ENCODE results near the gene FTL.

FTL gene

GRCh38 chr19:48950830-48951519 is 14.1 kb upstream of the FTL start:
- DNase-seq (ENCODE audit: low spot score) = no peak
- WGBS, 2 donors (ENCODE audit: extremely low coverage in 2 of 2, insufficient read length in 2 of 2, insufficient replicate concordance in 1 of 2) = no CpG with 5 or more reads among the region's 9 CpGs

GRCh38 chr19:48953141-48953540 is 12.0 kb upstream of the FTL start:
- Histone ChIP-seq H3K14ac (ENCODE audit: low read length) (no peak overlapping the region), H3K4me1 (ENCODE audit: control insufficient read depth in 2 of 2, insufficient read depth in 1 of 2, low read depth in 1 of 2, low read length in 2 of 2) (peaks cover 6 to 7% of the 10 kb centered on the region in 2 donors), H2AK5ac (ENCODE audit: low read depth, low read length) (no peak overlapping the region), H3K23ac (ENCODE audit: low read depth, low read length, poor library complexity) (no peak overlapping the region), H3K9ac (ENCODE audit: low read depth, low read length, poor library complexity) (no peak overlapping the region), H3K4me2 (ENCODE audit: insufficient read depth, low read length, poor library complexity, severe bottlenecking) (no peak overlapping the region), H3K4ac (ENCODE audit: low read length) (no peak overlapping the region), H3K18ac (ENCODE audit: low read length) (no peak overlapping the region), H3K27ac (replicated peaks; ENCODE audit: low read length) (no peak overlapping the region), H3K27me3 (ENCODE audit: control insufficient read depth in 3 of 3, insufficient read depth in 3 of 3, low read depth in 1 of 3, low read length in 3 of 3) (no peaks in the 10 kb centered on the region), H3K79me1 (ENCODE audit: low read depth, low read length) (peaks cover 8% of the 10 kb centered on the region), H4K91ac (ENCODE audit: low read depth, low read length, poor library complexity) (no peak overlapping the region), H2BK12ac (ENCODE audit: low read length) (no peak overlapping the region), H3K4me3 (ENCODE audit: low read length in 2 of 2) (no peak overlapping the region), H4K8ac (ENCODE audit: low read depth, low read length) (no peak overlapping the region), H2BK15ac (ENCODE audit: low read length) (no peak overlapping the region), H3K36me3 (replicated peaks in 1 of 2; ENCODE audit: control insufficient read depth in 2 of 2, insufficient read depth in 2 of 2, low read length in 2 of 2) (peaks cover 5 to 24% of the 10 kb centered on the region in 2 donors), H2BK5ac (ENCODE audit: low read length) (no peak overlapping the region), H3K9me3 (replicated peaks in 1 of 2; ENCODE audit: control insufficient read depth in 2 of 2, insufficient read depth in 1 of 2, low read depth in 1 of 2, low read length in 2 of 2) (no peaks in the 10 kb centered on the region), H2AFZ (ENCODE audit: low read length) (no peak overlapping the region), H2BK120ac (ENCODE audit: low read depth, low read length) (no peak overlapping the region)
- DNase-seq (ENCODE audit: low spot score) = no peak
- WGBS, 2 donors (ENCODE audit: extremely low coverage in 2 of 2, insufficient read length in 2 of 2, insufficient replicate concordance in 1 of 2) = no CpG with 5 or more reads among the region's 4 CpGs

More at GRCh38 chr19:48950830-48951519, 14.1 kb upstream of the FTL start:
- Histone ChIP-seq H3K4me3 (ENCODE audit: low read length in 2 of 2) (no peak overlapping the region), H2AK5ac (ENCODE audit: low read depth, low read length) (no peak overlapping the region), H3K18ac (ENCODE audit: low read length) (no peak overlapping the region), H3K9me3 (replicated peaks in 1 of 2; ENCODE audit: control insufficient read depth in 2 of 2, insufficient read depth in 1 of 2, low read depth in 1 of 2, low read length in 2 of 2) (peaks cover 0 to 5% of the 10 kb centered on the region in 2 donors), H4K8ac (ENCODE audit: low read depth, low read length) (no peak overlapping the region), H3K9ac (ENCODE audit: low read depth, low read length, poor library complexity) (no peak overlapping the region), H2BK120ac (ENCODE audit: low read depth, low read length) (no peak overlapping the region), H3K4me1 (ENCODE audit: control insufficient read depth in 2 of 2, insufficient read depth in 1 of 2, low read depth in 1 of 2, low read length in 2 of 2) (peaks cover 6% of the 10 kb centered on the region in 2 donors), H2BK5ac (ENCODE audit: low read length) (no peak overlapping the region), H3K14ac (ENCODE audit: low read length) (no peak overlapping the region), H4K91ac (ENCODE audit: low read depth, low read length, poor library complexity) (no peak overlapping the region), H3K79me1 (ENCODE audit: low read depth, low read length) (peaks cover 6% of the 10 kb centered on the region), H2BK15ac (ENCODE audit: low read length) (no peak overlapping the region), H3K4ac (ENCODE audit: low read length) (no peak overlapping the region), H3K27me3 (ENCODE audit: control insufficient read depth in 3 of 3, insufficient read depth in 3 of 3, low read depth in 1 of 3, low read length in 3 of 3) (no peaks in the 10 kb centered on the region), H2BK12ac (ENCODE audit: low read length) (no peak overlapping the region), H3K36me3 (replicated peaks in 1 of 2; ENCODE audit: control insufficient read depth in 2 of 2, insufficient read depth in 2 of 2, low read length in 2 of 2) (peaks cover 0 to 5% of the 10 kb centered on the region in 2 donors), H3K23ac (ENCODE audit: low read depth, low read length, poor library complexity) (no peak overlapping the region), H3K4me2 (ENCODE audit: insufficient read depth, low read length, poor library complexity, severe bottlenecking) (no peak overlapping the region), H2AFZ (ENCODE audit: low read length) (no peak overlapping the region), H3K27ac (replicated peaks; ENCODE audit: low read length) (no peak overlapping the region)

GRCh38 chr19:48953990-48954594 is 11.0 kb upstream of the FTL start:
- Histone ChIP-seq H3K4ac (ENCODE audit: low read length) (no peak overlapping the region), H3K18ac (ENCODE audit: low read length) (peak overlapping the region; percentile 9), H2BK15ac (ENCODE audit: low read length) (no peak overlapping the region), H2AK5ac (ENCODE audit: low read depth, low read length) (no peak overlapping the region), H4K91ac (ENCODE audit: low read depth, low read length, poor library complexity) (no peak overlapping the region), H3K27ac (replicated peaks; ENCODE audit: low read length) (peak overlapping the region; percentile 44), H3K36me3 (replicated peaks in 1 of 2; ENCODE audit: control insufficient read depth in 2 of 2, insufficient read depth in 2 of 2, low read length in 2 of 2) (peaks cover 7 to 32% of the 10 kb centered on the region in 2 donors), H3K14ac (ENCODE audit: low read length) (no peak overlapping the region), H4K8ac (ENCODE audit: low read depth, low read length) (no peak overlapping the region), H3K4me1 (ENCODE audit: control insufficient read depth in 2 of 2, insufficient read depth in 1 of 2, low read depth in 1 of 2, low read length in 2 of 2) (peaks cover 6 to 7% of the 10 kb centered on the region in 2 donors), H3K79me1 (ENCODE audit: low read depth, low read length) (peaks cover 8% of the 10 kb centered on the region), H3K9me3 (replicated peaks in 1 of 2; ENCODE audit: control insufficient read depth in 2 of 2, insufficient read depth in 1 of 2, low read depth in 1 of 2, low read length in 2 of 2) (no peaks in the 10 kb centered on the region), H3K9ac (ENCODE audit: low read depth, low read length, poor library complexity) (no peak overlapping the region), H3K27me3 (ENCODE audit: control insufficient read depth in 3 of 3, insufficient read depth in 3 of 3, low read depth in 1 of 3, low read length in 3 of 3) (no peaks in the 10 kb centered on the region), H3K4me2 (ENCODE audit: insufficient read depth, low read length, poor library complexity, severe bottlenecking) (peak overlapping the region; percentile 65), H2BK120ac (ENCODE audit: low read depth, low read length) (no peak overlapping the region), H2AFZ (ENCODE audit: low read length) (peak overlapping the region; percentile 99), H2BK5ac (ENCODE audit: low read length) (no peak overlapping the region), H3K4me3 (ENCODE audit: low read length in 2 of 2) (peak overlapping the region; percentile 57 to 66), H3K23ac (ENCODE audit: low read depth, low read length, poor library complexity) (peak overlapping the region; percentile 99), H2BK12ac (ENCODE audit: low read length) (no peak overlapping the region)
- no CpG with 5 or more reads among the region's 11 CpGs for WGBS, 2 donors (ENCODE audit: extremely low coverage in 2 of 2, insufficient read length in 2 of 2, insufficient replicate concordance in 1 of 2)
- no peak for DNase-seq (ENCODE audit: low spot score)

GRCh38 chr19:48954595-48955307 is 10.4 kb upstream of the FTL start, which contains the start of gene BAX:
Gene BAX (plus strand): TSS chr19:48954875. CDS start chr19:48954929, 54 bp downstream.
- Histone ChIP-seq H3K9ac (ENCODE audit: low read depth, low read length, poor library complexity) (peak within 1 kb of the TSS; percentile 94), H2AK5ac (ENCODE audit: low read depth, low read length) (peak within 1 kb of the TSS; percentile 71), H3K36me3 (replicated peaks in 1 of 2; ENCODE audit: control insufficient read depth in 2 of 2, insufficient read depth in 2 of 2, low read length in 2 of 2) (peaks cover 7 to 32% of the 10 kb centered on the region in 2 donors), H3K18ac (ENCODE audit: low read length) (peak within 1 kb of the TSS; percentile 96), H2AFZ (ENCODE audit: low read length) (peak within 1 kb of the TSS; percentile 99), H3K23ac (ENCODE audit: low read depth, low read length, poor library complexity) (peak within 1 kb of the TSS; percentile 99), H3K9me3 (replicated peaks in 1 of 2; ENCODE audit: control insufficient read depth in 2 of 2, insufficient read depth in 1 of 2, low read depth in 1 of 2, low read length in 2 of 2) (no peaks in the 10 kb centered on the region), H3K4me1 (ENCODE audit: control insufficient read depth in 2 of 2, insufficient read depth in 1 of 2, low read depth in 1 of 2, low read length in 2 of 2) (peaks cover 6 to 7% of the 10 kb centered on the region in 2 donors), H3K14ac (ENCODE audit: low read length) (peak within 1 kb of the TSS; percentile 15), H2BK15ac (ENCODE audit: low read length) (peak within 1 kb of the TSS; percentile 30), H2BK5ac (ENCODE audit: low read length) (peak within 1 kb of the TSS; percentile 83), H3K79me1 (ENCODE audit: low read depth, low read length) (peaks cover 8% of the 10 kb centered on the region), H3K4me3 (ENCODE audit: low read length in 2 of 2) (peak within 1 kb of the TSS; percentile 66 to 89), H2BK120ac (ENCODE audit: low read depth, low read length) (no peak within 1 kb of the TSS), H3K27ac (replicated peaks; ENCODE audit: low read length) (peak within 1 kb of the TSS; percentile 67), H4K91ac (ENCODE audit: low read depth, low read length, poor library complexity) (no peak within 1 kb of the TSS), H4K8ac (ENCODE audit: low read depth, low read length) (peak within 1 kb of the TSS; percentile 57), H3K4ac (ENCODE audit: low read length) (no peak within 1 kb of the TSS), H2BK12ac (ENCODE audit: low read length) (no peak within 1 kb of the TSS), H3K4me2 (ENCODE audit: insufficient read depth, low read length, poor library complexity, severe bottlenecking) (peak within 1 kb of the TSS; percentile 90), H3K27me3 (ENCODE audit: control insufficient read depth in 3 of 3, insufficient read depth in 3 of 3, low read depth in 1 of 3, low read length in 3 of 3) (no peaks in the 10 kb centered on the region)
- peak; percentile 94 for DNase-seq (ENCODE audit: low spot score)
- WGBS, 2 donors (ENCODE audit: extremely low coverage in 2 of 2, insufficient read length in 2 of 2, insufficient replicate concordance in 1 of 2) = no CpG with 5 or more reads among the region's 71 CpGs

All from neuronal stem cell (in vitro differentiated cells).